H9 (cell line): ENCODE results near the gene ASB4. TPM values are rescaled to one million over a fixed set of nuclear protein-coding genes. Genes with fewer than 3 reads are reported as not detected.

Experiments
- DNase-seq: peaks from one replicate; pipeline ENCODE4 v3.0.0-alpha.2; 2017
- H2AFZ ChIP-seq: one replicate; pipeline ENCODE4 v1.6.1; 2013; ENCODE audit warnings: mild to moderate bottlenecking, low read length, control low read depth, moderate library complexity
- H2AK5ac ChIP-seq: 2 replicates; pipeline ENCODE4 v1.6.1; 2013; ENCODE audit warnings: low read length, control low read depth, mixed read lengths; ENCODE audit not compliant: insufficient read length
- H2BK120ac ChIP-seq: one replicate; pipeline ENCODE4 v1.6.1; 2013; ENCODE audit warnings: low read depth, mild to moderate bottlenecking, low read length, control low read depth, inconsistent platforms; ENCODE audit not compliant: poor library complexity, severe bottlenecking
- H2BK12ac ChIP-seq: 2 replicates; pipeline ENCODE4 v1.6.1; 2013; ENCODE audit warnings: low read length, control low read depth, mixed read lengths, low read depth; ENCODE audit not compliant: insufficient read length
- H2BK15ac ChIP-seq: 2 replicates; pipeline ENCODE4 v1.6.1; 2013; ENCODE audit warnings: low read depth, low read length, control low read depth
- H2BK20ac ChIP-seq: one replicate; pipeline ENCODE4 v1.6.1; 2013; ENCODE audit warnings: low read depth, mild to moderate bottlenecking, low read length, control low read depth, inconsistent platforms; ENCODE audit not compliant: poor library complexity, severe bottlenecking
- H2BK5ac ChIP-seq: 2 replicates; pipeline ENCODE4 v1.6.1; 2013; ENCODE audit warnings: low read length, control low read depth, mixed read lengths; ENCODE audit not compliant: insufficient read length
- H3K14ac ChIP-seq: 2 replicates; pipeline ENCODE4 v1.6.1; 2013; ENCODE audit warnings: low read length, control low read depth; ENCODE audit not compliant: insufficient read depth
- H3K18ac ChIP-seq: 2 replicates; pipeline ENCODE4 v1.6.1; 2013; ENCODE audit warnings: low read depth, mild to moderate bottlenecking, mixed read lengths, low read length, control low read depth; ENCODE audit not compliant: insufficient read length
- H3K23ac ChIP-seq: 2 replicates; pipeline ENCODE4 v1.6.1; 2013; ENCODE audit warnings: low read length, control low read depth, mixed read lengths, low read depth; ENCODE audit not compliant: insufficient read length
- H3K23me2 ChIP-seq: 2 replicates; pipeline ENCODE4 v1.6.1; 2013; ENCODE audit warnings: low read depth, mild to moderate bottlenecking, mixed read lengths, low read length, control low read depth; ENCODE audit not compliant: insufficient read length, poor library complexity, severe bottlenecking
- H3K27ac ChIP-seq: 2 replicates; pipeline ENCODE4 v1.5.1; 2013; ENCODE audit warnings: low read length, control low read depth, mixed read lengths, low read depth; ENCODE audit not compliant: insufficient read length
- H3K27me3 ChIP-seq: 2 replicates; pipeline ENCODE4 v1.6.1; 2013; ENCODE audit warnings: low read length, control low read depth, inconsistent platforms; ENCODE audit not compliant: insufficient read depth
- H3K4ac ChIP-seq: 2 replicates; pipeline ENCODE4 v1.6.1; 2013; ENCODE audit warnings: low read depth, mild to moderate bottlenecking, control low read depth, inconsistent platforms, low read length, moderate library complexity
- H3K4me1 ChIP-seq: 2 replicates; pipeline ENCODE4 v1.6.1; 2013; ENCODE audit warnings: low read length, control low read depth, inconsistent platforms; ENCODE audit not compliant: insufficient read depth
- H3K4me2 ChIP-seq: 2 replicates; pipeline ENCODE4 v1.6.1; 2013; ENCODE audit warnings: low read length, control low read depth, mixed read lengths; ENCODE audit not compliant: insufficient read length, insufficient read depth
- H3K56ac ChIP-seq: 2 replicates; pipeline ENCODE4 v1.6.1; 2013; ENCODE audit warnings: low read depth, mild to moderate bottlenecking, mixed read lengths, low read length, control low read depth; ENCODE audit not compliant: insufficient read length
- H3K79me1 ChIP-seq: 2 replicates; pipeline ENCODE4 v1.6.1; 2013; ENCODE audit warnings: low read depth, mild to moderate bottlenecking, moderate library complexity, low read length, control low read depth, inconsistent platforms; ENCODE audit not compliant: insufficient read depth, poor library complexity, severe bottlenecking
- H3K79me2 ChIP-seq: 2 replicates; pipeline ENCODE4 v1.6.1; 2013; ENCODE audit warnings: low read length, control low read depth, inconsistent platforms; ENCODE audit not compliant: insufficient read depth
- H3K9ac ChIP-seq: 2 replicates; pipeline ENCODE4 v1.6.1; 2013; ENCODE audit warnings: low read length, control low read depth, mixed read lengths; ENCODE audit not compliant: insufficient read length; ENCODE audit errors: extremely low read depth
- H3K9me3 ChIP-seq: one replicate; pipeline ENCODE4 v1.6.1; 2013; ENCODE audit warnings: low read depth, low read length, inconsistent platforms; ENCODE audit not compliant: control insufficient read depth
- H3T11ph ChIP-seq: one replicate; pipeline ENCODE4 v1.6.1; 2013; ENCODE audit warnings: mild to moderate bottlenecking, low read length, control low read depth, inconsistent platforms
- H4K20me1 ChIP-seq: one replicate; pipeline ENCODE4 v1.6.1; 2013; ENCODE audit not compliant: control insufficient read depth, insufficient read length, insufficient read depth
- H4K5ac ChIP-seq: 2 replicates; pipeline ENCODE4 v1.6.1; 2013; ENCODE audit warnings: low read depth, mild to moderate bottlenecking, mixed read lengths, low read length, control low read depth; ENCODE audit not compliant: insufficient read length
- H4K8ac ChIP-seq: replicated peaks from 2 replicates; pipeline ENCODE4 v1.6.1; 2013; ENCODE audit warnings: low read length, control low read depth, mixed read lengths, low read depth; ENCODE audit not compliant: insufficient read length
- H4K91ac ChIP-seq: 2 replicates; pipeline ENCODE4 v1.6.1; 2013; ENCODE audit warnings: low read depth, mild to moderate bottlenecking, moderate library complexity, mixed read lengths, low read length, control low read depth; ENCODE audit not compliant: insufficient read length
- H3K27ac Mint-ChIP-seq, 3 experiments: 2 replicates in 2 of 3; 3 replicates in 1 of 3; pipeline ENCODE4 v1.8.0; 2020 to 2021; ENCODE audit warnings: mixed read lengths in 3 of 3, mild to moderate bottlenecking in 1 of 3, moderate library complexity in 1 of 3
- H3K27me3 Mint-ChIP-seq: 2 replicates; pipeline ENCODE4 v1.8.0; 2021; ENCODE audit warnings: low read depth, mild to moderate bottlenecking, moderate library complexity, mixed read lengths
- H3K36me3 Mint-ChIP-seq, 3 experiments: 2 replicates in 2 of 3; 3 replicates in 1 of 3; pipeline ENCODE4 v1.8.0; 2020 to 2021; ENCODE audit warnings: low read depth in 3 of 3, mixed read lengths in 3 of 3; ENCODE audit not compliant: insufficient read depth in 1 of 3
- H3K4me1 Mint-ChIP-seq, 2 experiments: 2 replicates each; pipeline ENCODE4 v1.8.0; 2020; ENCODE audit warnings: mixed read lengths in 2 of 2
- H3K4me3 Mint-ChIP-seq, 2 experiments: 2 replicates in 1 of 2; 3 replicates in 1 of 2; pipeline ENCODE4 v1.8.0; 2020 to 2021; ENCODE audit warnings: mild to moderate bottlenecking in 2 of 2, mixed read lengths in 2 of 2, moderate library complexity in 1 of 2
- H3K9me3 Mint-ChIP-seq, 2 experiments: 2 replicates in 1 of 2; 3 replicates in 1 of 2; pipeline ENCODE4 v1.8.0; 2020; ENCODE audit warnings: mild to moderate bottlenecking in 2 of 2, mixed read lengths in 2 of 2, moderate library complexity in 1 of 2
- WGBS: extraction: QIAGEN DNeasy Blood & Tissue Kit; methylation state at CpG from one replicate; pipeline ENCODE4 v1.1.7; 2013; ENCODE audit warnings: missing lambda C conversion rate, low lambda C conversion rate, mixed read lengths; ENCODE audit not compliant: insufficient read length; ENCODE audit errors: extremely low coverage; 5-methylcytosine and 5-hydroxymethylcytosine counted together
- total RNA-seq: library from RNA; stranded (reverse); gene quantifications from 2 replicates; pipeline ENCODE4 v1.2.1, GENCODE V29; 2021
- TF ChIP-seq, protein P1 (sequence below): fragments of 200-600 bp; sonication (generic); conservative IDR thresholded peaks from 3 replicates; pipeline ENCODE4 v1.8.0; 2021; ENCODE audit warnings: antibody characterized with exemption, mild to moderate bottlenecking

ASB4 gene
- total RNA-seq, 1 experiment from 2014 or later: not detected

DNA sequence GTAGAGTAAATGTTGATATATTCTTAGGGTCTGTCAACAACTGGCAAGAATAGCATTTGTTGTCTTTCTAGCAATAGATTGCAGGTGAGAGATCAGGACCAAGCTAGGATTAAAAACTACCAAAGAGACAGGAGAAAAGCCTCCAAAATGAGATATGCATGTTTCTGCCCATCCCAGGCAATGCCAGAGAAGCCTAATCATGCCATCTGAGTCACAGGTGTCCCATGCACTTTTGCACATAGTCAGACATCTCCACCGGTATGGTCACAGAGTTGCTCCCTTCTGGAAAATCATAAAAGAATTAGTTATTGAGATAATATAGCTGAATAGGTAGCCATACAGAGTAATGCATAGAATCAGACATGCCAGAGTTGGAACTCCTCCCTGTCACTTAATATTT, 59.9 kb downstream of the ASB4 start:
- no peak overlapping the region for H4K5ac ChIP-seq
- no peak overlapping the region for H3T11ph ChIP-seq
- H3K9me3 ChIP-seq: no peaks in the 10 kb centered on the region
- Mint-ChIP-seq H3K27ac (no peak overlapping the region), H3K36me3 (no peaks in the 10 kb centered on the region), H3K27me3 (no peaks in the 10 kb centered on the region; the same call in 1 of the 2 replicates), H3K4me1 (peaks cover 11% of the 10 kb centered on the region in 2 experiments), H3K9me3 (no peaks in the 10 kb centered on the region), H3K4me3 (no peak overlapping the region)
- H3K56ac ChIP-seq: no peak overlapping the region
- no peaks in the 10 kb centered on the region for H4K20me1 ChIP-seq
- no peaks in the 10 kb centered on the region for H3K79me2 ChIP-seq
- WGBS: no CpG with 5 or more reads among the region's 1 CpG
- no peaks in the 10 kb centered on the region for H3K27me3 ChIP-seq
- H3K4ac ChIP-seq: no peak overlapping the region
- no peak overlapping the region for H2AFZ ChIP-seq
- no peak overlapping the region for H3K9ac ChIP-seq
- no peak overlapping the region for H2AK5ac ChIP-seq
- no peak overlapping the region for H3K4me2 ChIP-seq
- no peak overlapping the region for H3K27ac ChIP-seq
- no peak overlapping the region for H4K8ac ChIP-seq
- no peak overlapping the region for H3K23ac ChIP-seq
- no peaks in the 10 kb centered on the region for H3K23me2 ChIP-seq
- no peak overlapping the region for H2BK20ac ChIP-seq
- H2BK120ac ChIP-seq: no peak overlapping the region
- no peaks in the 10 kb centered on the region for H3K79me1 ChIP-seq
- H3K4me1 ChIP-seq: no peaks in the 10 kb centered on the region
- no peak overlapping the region for H3K18ac ChIP-seq
- DNase-seq: no peak
- H2BK5ac ChIP-seq: no peak overlapping the region
- H2BK12ac ChIP-seq: no peak overlapping the region
- no peak overlapping the region for H4K91ac ChIP-seq
- TF ChIP-seq, protein P1, sequence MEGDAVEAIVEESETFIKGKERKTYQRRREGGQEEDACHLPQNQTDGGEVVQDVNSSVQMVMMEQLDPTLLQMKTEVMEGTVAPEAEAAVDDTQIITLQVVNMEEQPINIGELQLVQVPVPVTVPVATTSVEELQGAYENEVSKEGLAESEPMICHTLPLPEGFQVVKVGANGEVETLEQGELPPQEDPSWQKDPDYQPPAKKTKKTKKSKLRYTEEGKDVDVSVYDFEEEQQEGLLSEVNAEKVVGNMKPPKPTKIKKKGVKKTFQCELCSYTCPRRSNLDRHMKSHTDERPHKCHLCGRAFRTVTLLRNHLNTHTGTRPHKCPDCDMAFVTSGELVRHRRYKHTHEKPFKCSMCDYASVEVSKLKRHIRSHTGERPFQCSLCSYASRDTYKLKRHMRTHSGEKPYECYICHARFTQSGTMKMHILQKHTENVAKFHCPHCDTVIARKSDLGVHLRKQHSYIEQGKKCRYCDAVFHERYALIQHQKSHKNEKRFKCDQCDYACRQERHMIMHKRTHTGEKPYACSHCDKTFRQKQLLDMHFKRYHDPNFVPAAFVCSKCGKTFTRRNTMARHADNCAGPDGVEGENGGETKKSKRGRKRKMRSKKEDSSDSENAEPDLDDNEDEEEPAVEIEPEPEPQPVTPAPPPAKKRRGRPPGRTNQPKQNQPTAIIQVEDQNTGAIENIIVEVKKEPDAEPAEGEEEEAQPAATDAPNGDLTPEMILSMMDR: no peak
- no peak overlapping the region for H3K14ac ChIP-seq
- H2BK15ac ChIP-seq: no peak overlapping the region
